Neural cell (in vitro differentiated cells): ENCODE results near the gene PHLPP1.

Experiments
- EP300 ChIP-seq: fragments of 450-650 bp; conservative IDR thresholded peaks from 2 replicates; pipeline ENCODE4 v1.6.1; 2014; ENCODE audit warnings: antibody characterized with exemption, mild to moderate bottlenecking, moderate library complexity; ENCODE audit not compliant: poor library complexity, severe bottlenecking
- EZH2 ChIP-seq: fragments of 200-600, 300-800 bp; shearing (Covaris generic), sonication (generic); IDR thresholded peaks from 2 replicates; pipeline ENCODE4 v1.6.1; 2014; ENCODE audit warnings: antibody characterized with exemption, low read length, borderline replicate concordance, mild to moderate bottlenecking; ENCODE audit not compliant: insufficient read depth, poor library complexity, severe bottlenecking
- MXI1 ChIP-seq: fragments of 450-650 bp; conservative IDR thresholded peaks from 2 replicates; pipeline ENCODE4 v1.6.1; 2014; ENCODE audit warnings: antibody characterized with exemption, mild to moderate bottlenecking; ENCODE audit not compliant: poor library complexity, severe bottlenecking
- POLR2AphosphoS5 ChIP-seq: IDR thresholded peaks from 2 replicates; pipeline ENCODE4 v1.6.1; 2012
- REST ChIP-seq: IDR thresholded peaks from 2 replicates; pipeline ENCODE4 v1.6.1; 2012; ENCODE audit warnings: borderline replicate concordance
- SMC3 ChIP-seq: fragments of 450-650 bp; conservative IDR thresholded peaks from 2 replicates; pipeline ENCODE4 v1.6.1; 2014; ENCODE audit warnings: antibody characterized with exemption, mild to moderate bottlenecking, moderate library complexity; ENCODE audit not compliant: poor library complexity
- TF ChIP-seq, protein P1 (sequence below): fragments of 450-650 bp; IDR thresholded peaks from 2 replicates; pipeline ENCODE4 v1.5.1; 2014; ENCODE audit warnings: antibody characterized with exemption, mild to moderate bottlenecking, moderate library complexity; ENCODE audit not compliant: poor library complexity, severe bottlenecking

DNA sequence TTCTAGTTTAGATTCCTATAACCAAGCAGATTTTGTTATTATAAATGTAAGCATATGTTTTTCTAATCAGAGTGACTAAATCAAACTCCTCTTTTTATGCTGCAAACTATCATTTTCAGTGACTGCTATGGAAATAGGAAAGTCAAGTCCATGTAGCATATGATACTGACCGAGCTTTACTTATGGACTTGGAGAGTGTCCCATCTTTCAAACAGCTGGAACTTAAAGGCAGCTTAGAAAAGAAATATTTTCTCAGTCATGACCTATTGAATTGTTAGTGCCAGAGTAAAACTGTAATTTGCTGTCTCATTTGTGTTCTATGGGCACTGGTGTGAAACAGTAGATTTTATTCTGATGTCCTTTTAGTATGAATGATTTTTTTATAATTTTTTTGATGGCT, 76.7 kb downstream of the PHLPP1 start:
- TF ChIP-seq, protein P1, sequence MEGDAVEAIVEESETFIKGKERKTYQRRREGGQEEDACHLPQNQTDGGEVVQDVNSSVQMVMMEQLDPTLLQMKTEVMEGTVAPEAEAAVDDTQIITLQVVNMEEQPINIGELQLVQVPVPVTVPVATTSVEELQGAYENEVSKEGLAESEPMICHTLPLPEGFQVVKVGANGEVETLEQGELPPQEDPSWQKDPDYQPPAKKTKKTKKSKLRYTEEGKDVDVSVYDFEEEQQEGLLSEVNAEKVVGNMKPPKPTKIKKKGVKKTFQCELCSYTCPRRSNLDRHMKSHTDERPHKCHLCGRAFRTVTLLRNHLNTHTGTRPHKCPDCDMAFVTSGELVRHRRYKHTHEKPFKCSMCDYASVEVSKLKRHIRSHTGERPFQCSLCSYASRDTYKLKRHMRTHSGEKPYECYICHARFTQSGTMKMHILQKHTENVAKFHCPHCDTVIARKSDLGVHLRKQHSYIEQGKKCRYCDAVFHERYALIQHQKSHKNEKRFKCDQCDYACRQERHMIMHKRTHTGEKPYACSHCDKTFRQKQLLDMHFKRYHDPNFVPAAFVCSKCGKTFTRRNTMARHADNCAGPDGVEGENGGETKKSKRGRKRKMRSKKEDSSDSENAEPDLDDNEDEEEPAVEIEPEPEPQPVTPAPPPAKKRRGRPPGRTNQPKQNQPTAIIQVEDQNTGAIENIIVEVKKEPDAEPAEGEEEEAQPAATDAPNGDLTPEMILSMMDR = no peak
- no peak for TF ChIP-seq POLR2AphosphoS5
- TF ChIP-seq REST = no peak
- no peak for TF ChIP-seq EZH2
- no peak for TF ChIP-seq MXI1
- no peak for TF ChIP-seq EP300
- no peak for TF ChIP-seq SMC3
